ENCODE data around the gene IL17D.
"Not testable (repeated sequence)": the region's sequence is repeated elsewhere in the genome, so short reads cannot be mapped to it uniquely, and the experiment has no call there.

IL17D gene

DNA sequence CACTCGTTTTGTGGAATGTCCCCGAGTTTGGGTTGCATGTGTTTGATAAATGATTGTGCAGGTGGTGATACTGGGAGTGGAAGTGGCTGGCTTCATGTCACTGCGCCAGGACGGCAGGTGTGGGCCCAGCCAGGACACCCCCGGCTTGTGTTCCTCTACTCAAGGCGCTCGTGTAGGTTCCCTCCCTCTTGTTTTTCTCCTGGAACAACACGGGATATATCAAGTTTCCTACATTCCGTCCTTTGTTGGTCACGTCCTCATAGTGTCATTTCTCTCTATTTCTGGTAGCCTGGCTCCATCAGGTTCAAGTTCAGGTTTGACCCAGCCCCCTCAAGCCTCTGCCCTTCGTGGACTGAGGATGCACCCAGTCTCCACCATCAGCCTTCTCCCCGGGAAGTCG, 16.3 kb downstream of the IL17D start:
- no peak for DNase-seq (ENCODE audit: low spot score)

DNA sequence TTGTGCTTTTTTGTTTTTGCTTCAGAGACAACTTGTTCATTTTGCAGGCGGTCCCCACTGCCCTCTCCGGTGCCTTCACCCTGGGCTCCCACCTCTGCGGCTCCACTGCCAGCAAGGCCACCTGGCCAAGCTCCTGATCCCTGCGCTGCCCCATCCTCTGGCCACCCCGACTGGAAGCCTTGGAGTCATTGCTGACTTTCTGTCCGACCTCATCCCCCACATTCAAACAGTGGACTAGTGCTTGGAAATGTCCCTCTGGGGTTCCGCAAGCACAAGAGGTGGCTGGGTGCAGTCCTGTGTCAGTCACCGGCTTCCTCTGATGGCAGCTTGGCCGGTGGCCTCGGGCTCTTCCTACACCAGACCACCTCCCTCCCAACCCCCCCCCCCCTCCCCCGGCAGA, 17.0 kb downstream of the IL17D start:
- no peak for DNase-seq (ENCODE audit: low spot score)

DNA sequence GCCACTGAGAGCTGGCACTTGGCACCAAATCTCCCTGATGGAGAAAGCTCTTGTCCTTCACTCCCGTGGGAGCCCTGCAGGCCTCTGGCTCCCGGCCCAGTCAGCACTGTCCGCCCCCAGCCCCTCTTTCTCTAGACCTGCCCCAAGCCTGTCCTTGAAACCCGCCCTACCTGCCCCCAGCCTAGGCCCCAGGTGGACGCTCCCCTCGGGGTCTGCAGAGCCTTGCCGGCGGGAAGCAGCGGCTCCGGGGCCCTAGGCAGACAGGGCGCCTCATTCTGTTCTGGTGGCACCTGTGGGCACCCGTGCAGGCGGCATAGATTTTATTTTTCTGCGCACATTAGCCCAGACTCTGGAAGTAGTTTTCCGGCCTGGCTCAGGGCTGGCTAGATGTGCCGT, 17.6 kb downstream of the IL17D start:
- DNase-seq (ENCODE audit: low spot score), result no peak

DNA sequence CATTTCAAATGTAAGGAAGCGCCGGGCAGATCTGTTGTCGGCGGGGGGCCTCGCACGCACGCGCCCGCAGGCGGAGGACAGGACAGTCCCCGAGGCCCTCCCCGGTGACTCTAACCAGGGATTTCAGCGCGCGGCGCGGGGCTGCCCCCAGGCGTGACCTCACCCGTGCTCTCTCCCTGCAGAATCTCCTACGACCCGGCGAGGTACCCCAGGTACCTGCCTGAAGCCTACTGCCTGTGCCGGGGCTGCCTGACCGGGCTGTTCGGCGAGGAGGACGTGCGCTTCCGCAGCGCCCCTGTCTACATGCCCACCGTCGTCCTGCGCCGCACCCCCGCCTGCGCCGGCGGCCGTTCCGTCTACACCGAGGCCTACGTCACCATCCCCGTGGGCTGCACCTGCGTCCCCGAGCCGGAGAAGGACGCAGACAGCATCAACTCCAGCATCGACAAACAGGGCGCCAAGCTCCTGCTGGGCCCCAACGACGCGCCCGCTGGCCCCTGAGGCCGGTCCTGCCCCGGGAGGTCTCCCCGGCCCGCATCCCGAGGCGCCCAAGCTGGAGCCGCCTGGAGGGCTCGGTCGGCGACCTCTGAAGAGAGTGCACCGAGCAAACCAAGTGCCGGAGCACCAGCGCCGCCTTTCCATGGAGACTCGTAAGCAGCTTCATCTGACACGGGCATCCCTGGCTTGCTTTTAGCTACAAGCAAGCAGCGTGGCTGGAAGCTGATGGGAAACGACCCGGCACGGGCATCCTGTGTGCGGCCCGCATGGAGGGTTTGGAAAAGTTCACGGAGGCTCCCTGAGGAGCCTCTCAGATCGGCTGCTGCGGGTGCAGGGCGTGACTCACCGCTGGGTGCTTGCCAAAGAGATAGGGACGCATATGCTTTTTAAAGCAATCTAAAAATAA, 18.2 kb downstream of the IL17D start:
- DNase-seq (ENCODE audit: low spot score), result peak; percentile 23

DNA sequence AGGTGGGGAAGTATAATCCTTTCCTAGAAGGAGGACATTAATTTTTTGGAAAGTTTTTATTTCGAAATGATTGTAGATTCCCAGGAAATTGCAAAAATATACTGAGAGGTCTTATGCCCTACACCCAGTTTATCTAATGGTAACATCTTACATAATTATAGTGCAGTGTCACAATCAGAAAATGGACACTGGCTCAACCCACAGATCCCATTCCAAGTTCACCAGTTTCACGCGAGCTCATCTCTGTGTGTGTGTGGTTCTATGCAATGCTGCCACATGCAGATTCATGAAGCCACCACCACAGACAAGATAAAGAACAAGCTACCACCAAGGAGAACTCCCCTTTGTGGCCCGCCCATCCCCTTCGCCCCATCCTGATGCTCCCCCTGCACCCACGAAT, 24.4 kb downstream of the IL17D start:
- DNase-seq (ENCODE audit: low spot score), result no peak

DNA sequence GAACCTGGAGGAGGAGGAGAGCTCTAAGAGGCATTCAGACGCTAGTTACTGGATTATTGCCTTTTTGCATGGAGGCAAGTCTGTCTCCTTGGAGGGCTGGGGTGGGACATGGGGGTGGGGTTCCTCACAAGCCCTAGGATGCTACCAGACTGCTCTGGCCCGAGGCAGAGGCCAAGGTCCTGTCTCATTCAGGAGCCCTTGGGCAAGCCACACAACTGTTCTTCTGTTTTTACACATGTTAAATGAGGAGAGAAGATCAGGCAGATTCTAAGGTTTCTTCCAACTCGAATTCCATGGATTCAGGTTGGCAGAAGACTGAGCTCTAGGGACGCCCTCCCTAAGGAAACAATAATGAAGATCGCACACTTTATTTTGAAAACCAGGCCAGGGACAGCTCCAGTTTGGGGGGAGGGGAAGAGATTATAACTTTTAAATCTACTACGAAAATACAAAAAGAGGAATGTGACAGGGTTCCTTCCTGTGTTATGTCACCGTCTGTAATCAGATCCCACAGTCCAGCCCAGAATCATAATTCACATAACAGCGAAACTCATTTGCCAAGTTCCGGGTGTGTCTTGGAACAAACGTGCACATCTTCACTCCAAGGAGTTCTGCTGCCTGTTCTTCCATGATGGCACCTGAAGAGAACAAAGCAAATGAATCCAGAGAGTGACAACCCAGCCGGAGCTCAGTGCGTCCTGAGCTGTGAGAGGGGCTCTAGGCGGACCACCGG, 25.2 kb downstream of the IL17D start:
- no peak for DNase-seq (ENCODE audit: low spot score)

DNA sequence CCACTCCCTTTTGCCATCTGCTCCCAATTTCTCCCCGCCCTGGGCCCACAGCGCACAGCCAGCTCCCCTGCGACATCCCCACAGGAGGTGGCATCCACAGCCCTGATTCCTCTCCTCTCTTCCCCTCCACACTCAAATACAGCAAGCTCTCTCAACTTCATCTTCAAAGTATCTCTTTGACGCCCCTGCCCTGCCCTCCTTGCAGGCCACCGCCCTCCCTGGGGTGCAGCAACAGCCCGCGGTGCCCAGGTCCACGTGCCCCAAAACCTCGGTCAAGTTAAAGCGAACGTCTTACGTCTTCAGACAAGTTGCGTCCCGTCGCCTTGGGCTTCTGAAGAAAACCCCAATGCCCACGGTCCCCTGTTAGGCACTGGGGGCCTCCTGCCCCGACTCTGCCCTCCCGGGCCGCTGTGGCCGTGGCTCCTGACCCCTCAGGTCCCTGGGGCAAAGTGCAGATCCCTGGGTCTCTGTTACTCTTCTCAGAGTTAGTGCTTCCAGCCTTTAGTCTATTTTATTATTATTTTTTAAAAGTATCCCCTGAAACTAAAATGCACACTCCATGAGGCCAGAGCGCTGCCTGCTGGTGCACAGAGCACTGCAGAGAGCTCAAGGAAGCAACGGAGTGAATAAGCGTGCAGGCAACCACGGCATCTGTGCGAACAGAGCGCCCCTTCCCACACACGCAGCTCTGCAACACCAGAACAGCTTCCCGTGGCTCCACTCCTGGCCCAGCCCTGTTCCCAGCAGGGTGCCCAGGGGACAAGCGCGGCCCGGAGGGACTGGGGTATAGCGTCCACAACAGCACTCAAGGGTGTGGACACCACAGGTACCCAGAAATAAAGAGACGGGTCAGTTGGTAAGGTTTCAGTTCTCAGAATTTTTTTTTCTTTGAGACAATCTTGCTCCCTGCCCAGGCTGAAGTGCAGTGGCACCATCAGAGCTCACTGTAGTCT, 26.4 kb downstream of the IL17D start:
- DNase-seq (ENCODE audit: low spot score), result no peak

DNA sequence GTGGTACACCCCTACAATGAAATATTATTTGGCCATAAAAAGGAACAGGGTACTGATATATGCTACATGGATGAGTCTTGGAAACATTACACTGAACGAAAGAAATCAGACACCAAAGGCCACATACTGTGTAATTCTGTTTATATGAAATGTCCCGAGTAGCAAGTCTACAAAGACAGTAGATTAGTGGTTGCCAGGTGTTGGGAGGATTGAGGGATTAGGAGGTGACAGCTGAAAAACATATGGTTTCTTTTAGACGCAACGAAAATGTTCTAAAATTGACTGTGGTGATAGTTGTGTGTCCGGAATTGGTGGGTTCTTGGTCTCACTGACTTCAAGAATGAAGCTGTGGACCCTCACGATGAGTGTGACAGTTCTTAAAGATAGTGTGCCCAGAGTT, 35.1 kb downstream of the IL17D start:
- no peak for DNase-seq (ENCODE audit: low spot score)

DNA sequence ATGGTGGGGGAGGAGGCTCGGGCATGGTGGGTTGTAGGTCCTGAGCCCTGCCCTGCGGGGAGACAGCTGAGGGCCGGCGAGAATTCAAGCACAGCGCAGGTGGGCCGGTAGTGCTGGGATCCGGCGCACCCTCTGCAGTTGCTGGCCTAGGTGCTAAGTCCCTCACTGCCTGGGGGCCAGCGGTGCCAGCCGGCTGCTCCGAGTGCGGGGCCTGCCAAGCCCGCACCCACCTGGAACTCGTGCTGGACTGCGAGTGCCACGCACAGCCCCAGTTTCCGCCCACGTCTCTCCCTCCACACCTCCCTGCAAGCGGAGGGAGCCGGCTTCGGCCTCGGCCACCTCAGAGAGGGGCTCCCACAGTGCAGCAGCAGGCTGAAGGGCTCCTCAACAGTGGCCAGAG, 36.5 kb downstream of the IL17D start:
- DNase-seq (ENCODE audit: low spot score), result no peak

DNA sequence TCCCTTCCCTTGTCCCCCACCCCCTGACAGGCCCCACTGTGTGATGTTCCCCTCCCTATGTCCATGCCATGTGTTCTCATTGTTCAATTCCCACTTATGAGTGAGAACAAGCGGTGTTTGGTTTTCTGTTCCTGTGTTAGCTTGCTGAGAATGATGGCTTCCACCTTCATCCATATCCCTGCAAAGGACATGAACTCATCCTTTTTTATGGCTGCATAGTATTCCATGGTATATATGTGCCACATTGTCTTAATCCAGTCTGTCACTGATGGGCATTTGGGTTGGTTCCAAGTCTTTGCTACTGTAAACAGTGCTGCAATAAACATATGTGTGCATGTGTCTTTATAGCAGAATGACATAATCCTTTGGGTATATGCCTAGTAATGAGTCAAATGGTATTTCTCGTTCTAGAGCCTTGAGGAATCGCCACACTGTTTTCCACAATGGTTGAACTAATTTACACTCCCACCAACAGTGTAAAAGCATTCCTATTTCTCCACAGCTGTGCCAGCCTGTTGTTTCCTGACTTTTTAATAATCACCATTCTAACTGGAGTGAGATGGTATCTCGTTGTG, 40.4 kb downstream of the IL17D start:
- DNase-seq (ENCODE audit: low spot score), result not testable (repeated sequence)

DNA sequence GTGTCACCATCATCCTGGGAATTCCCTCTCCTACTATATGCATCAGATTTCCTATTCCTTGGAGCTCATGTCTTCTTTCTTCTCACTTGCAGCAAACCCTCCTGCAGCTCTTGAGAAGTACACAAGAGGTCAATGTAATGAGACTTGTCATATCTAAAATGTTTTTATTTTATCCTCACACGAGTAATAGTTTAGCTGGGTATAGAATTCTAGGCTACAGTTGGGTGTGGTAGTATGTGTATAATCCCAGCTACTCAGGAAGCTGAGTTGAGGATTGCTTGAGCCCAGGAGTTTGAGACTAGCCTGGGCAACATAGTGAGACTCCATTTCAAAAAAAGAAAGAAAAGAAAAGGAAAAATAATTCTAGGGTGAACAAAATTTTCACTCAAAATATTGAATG, 45.9 kb downstream of the IL17D start:
- no peak for DNase-seq (ENCODE audit: low spot score)

DNA sequence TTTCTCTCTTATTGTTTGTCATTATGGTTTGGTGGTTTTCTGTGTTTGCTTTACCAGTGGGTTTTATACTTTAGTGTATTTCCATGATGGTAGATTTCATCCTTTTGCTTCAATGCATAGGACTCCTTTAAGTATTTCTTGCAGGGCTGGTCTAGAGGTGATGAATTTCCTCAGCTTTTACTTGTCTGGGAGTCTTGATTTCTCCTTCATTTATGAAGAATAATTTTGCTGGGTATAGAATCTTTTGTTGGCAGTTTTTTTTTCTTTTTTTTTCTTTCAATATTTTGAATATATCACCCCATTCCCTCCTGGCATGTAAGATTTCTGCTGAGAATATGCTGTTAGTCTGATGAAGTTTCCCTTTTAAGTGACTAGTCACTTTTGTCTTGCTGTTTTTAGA, 50.5 kb downstream of the IL17D start:
- DNase-seq (ENCODE audit: low spot score), result no peak

DNA sequence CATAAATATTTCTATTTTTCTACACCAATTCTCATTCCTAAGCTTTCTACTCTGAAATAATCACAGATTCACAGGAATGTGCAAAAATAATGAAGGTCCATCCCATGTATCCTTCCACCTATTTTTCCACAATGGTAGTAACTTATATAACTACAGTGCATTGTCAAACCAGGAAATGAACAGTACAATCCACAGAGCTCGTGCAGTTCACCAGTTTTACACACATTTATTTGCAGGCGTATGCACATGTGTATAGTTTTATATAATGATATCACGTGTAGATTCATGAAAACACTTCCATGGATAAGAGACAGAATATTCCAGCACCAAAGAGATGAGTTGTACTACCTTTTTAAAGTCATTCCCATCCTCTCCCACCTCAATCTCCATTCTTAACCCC, 57.4 kb downstream of the IL17D start:
- no peak for DNase-seq (ENCODE audit: low spot score)

DNA sequence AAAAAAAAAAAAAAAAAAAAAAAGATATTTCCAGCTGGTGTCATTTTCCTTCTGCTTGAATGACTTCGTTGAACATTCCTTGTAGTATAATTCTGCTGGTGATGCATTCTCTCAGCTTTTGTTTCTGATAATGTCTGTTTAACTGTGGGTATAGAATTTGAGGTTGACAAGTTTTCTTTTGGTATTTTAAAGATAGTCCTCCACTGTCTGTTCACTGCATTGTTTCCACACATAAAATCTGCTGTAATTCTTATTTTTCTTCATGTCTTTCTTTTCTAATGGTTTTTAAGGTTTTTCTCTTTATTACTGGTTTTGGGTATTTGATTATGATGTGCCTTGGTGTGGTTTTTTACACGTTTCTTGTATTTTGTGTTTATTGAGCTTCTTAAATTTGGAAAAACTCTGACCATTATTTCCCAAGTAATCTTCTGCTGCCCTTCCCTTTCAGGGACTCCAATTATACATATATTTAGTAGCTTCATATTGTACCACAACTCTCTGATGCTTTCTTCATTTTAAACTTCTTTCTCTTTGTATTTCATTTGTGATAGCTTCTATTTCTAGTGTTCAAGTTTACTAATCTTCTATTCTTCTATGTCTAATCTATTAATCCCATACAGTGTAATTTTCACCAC, 63.9 kb downstream of the IL17D start:
- DNase-seq (ENCODE audit: low spot score), result no peak

DNA sequence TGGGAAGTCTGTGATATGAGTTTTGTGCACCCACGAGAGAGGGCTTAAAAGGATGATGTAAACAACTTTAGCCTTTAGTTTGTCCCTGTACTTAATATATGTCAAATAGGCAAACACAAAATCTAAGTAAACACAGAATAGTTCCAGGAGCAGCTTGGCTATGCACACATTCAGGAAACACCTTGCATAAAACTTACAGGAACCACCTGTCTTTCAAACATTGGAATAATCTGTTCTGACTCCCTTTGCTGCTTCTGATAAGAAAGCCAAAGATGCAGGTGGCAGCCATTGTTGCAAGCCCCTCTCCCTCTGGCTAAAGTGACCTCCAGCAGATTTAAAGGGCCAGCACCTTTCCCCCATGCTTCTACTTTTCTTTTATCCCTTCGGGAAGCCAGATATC, 65.6 kb downstream of the IL17D start:
- DNase-seq (ENCODE audit: low spot score), result no peak

DNA sequence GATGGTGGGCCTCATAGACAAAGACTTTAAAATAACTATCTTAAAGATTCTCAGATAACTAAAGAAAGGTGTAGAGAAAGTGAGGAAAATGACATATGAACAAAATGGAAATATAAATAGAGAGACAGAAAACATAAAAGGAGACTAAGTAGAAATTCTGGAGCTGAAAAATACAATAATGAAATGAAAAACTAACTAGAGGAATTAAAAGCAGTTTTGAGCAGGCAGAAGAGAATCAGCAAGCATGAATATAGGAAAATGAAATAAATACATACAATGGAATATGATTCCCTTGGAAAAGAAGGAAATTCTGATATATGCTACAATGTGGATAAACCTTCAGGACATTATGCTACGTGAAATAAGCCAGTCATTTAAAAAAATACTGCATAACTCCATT, 66.3 kb downstream of the IL17D start:
- no peak for DNase-seq (ENCODE audit: low spot score)

Measured in LoVo (cell line).